ENCODE measurements around the gene ANXA11.

- no peak for TF ChIP-seq CTCF (IDR thresholded peaks at IDR 0.05; ENCODE audit: insufficient read depth, low read depth, low read length)
- TF ChIP-seq EZH2 (IDR thresholded peaks at IDR 0.05; ENCODE audit: insufficient read depth, low read length): no peak
Measured at GRCh38 chr10:80136134-80136571, 69.2 kb downstream of the ANXA11 start.

Data from astrocyte (in vitro differentiated cells and primary cell).